Fibroblast of skin of left biceps (primary cell): ENCODE data around the gene COG3.

Experiments
- DNase-seq, 2 experiments: peaks; one replicate each; pipeline ENCODE4 v3.0.0-alpha.2; 2013; ENCODE audit warnings: low read depth in 2 of 2

COG3 gene

DNA sequence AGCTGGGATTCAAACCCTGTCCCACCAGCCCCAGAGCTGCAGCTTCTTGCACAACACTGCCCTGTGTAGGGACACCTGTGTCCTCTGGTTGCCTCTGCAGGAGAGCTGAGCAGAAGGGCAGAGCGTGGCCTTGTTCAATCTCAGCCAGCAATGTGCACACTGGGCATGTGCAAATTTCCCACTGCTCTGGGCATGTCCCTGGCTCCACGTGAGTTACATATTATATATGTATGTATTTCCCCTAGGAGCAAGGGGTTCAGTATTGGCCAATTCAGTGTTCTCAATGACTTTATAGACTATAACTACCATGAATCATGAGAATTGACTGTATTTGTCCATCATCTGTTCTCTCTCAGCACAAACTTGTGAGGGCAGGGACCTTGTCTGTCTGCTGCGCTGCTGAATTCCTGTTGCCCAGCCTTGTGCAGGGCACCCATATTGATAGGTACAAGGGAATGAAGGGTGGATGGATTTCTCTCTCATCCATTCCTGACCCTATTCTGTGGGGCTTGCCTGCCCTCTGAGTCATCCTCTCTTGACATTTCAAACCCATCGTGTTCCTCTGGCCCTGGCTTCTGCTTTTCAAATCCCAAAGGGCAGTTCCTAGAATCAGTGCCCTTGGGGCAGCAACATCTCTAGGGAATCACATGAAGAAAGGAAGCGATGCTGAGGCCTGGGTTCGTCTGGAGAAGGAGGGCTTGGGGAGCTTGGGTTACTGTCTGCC lies 81.1 kb downstream of the COG3 start:
- DNase-seq: no peak

GRCh38 chr13:45546410-45546765 lies 81.6 kb downstream of the COG3 start:
- DNase-seq: no peak

GRCh38 chr13:45548281-45548680 lies 83.5 kb downstream of the COG3 start:
- no peak for DNase-seq

GRCh38 chr13:45554604-45555109 lies 89.9 kb downstream of the COG3 start:
- DNase-seq: no peak

- peak; percentile 1 to 4 for DNase-seq
These were observed 99.5 kb downstream of the COG3 start for GRCh38 chr13:45564133-45564776.

- DNase-seq: no peak
These were observed 100.6 kb downstream of the COG3 start for GRCh38 chr13:45565331-45565730.

DNA sequence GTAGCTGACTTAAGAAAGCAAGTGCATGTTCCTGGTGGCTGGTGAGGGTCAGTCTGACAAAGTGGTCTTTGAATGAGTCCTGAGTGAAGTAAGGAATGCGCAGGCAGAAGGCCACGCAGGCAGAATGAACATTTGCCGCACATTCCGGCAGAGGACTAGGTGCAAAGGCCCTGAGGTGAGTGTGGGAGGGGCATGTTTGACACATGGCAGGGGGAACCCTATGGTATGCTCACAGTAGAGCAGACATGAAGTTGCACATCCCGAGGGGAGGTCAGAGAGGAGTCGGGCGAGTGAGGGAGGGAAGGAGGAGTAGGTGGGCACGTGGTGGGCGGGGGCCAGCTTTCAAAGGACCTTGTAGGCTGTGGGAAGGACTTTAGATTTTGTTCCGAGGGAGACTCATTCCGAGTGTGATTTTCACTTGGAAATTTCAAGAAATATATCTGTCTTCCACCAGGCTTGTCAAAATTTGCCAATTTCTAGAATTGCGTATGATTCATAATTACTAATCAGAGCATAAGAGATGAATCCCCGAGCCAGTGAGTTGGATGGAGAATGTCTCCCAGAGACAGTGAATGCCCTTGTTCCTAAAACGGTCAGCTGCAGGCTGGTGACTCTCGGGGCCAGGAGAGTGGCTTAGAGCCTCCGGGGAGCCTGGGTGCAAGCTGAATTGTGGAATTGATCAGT lies 110.5 kb downstream of the COG3 start:
- no peak for DNase-seq

GRCh38 chr13:45575830-45576180 lies 111.1 kb downstream of the COG3 start:
- DNase-seq: no peak

GRCh38 chr13:45576466-45576865 lies 111.7 kb downstream of the COG3 start:
- DNase-seq: no peak

GRCh38 chr13:45582408-45583076 lies 117.8 kb downstream of the COG3 start:
- no peak for DNase-seq

- no peak for DNase-seq
These were observed 120.1 kb downstream of the COG3 start for GRCh38 chr13:45584816-45585215.
